Endodermal cell (in vitro differentiated cells): ENCODE measurements around the gene GAPDHS. TPM values are rescaled to one million over a fixed set of nuclear protein-coding genes. Genes with fewer than 3 reads are reported as not detected.

Source experiments
- DNase-seq: peaks from one replicate; pipeline ENCODE4 v3.0.0-alpha.2; 2017
- H3K27ac ChIP-seq: 2 replicates; pipeline ENCODE4 v1.5.1; 2013; ENCODE audit warnings: mild to moderate bottlenecking, low read depth, low read length, moderate library complexity
- H3K27me3 ChIP-seq: 2 replicates; pipeline ENCODE4 v1.6.1; 2013; ENCODE audit warnings: mild to moderate bottlenecking, low read length, moderate library complexity; ENCODE audit not compliant: insufficient read depth, control insufficient read depth, poor library complexity, severe bottlenecking
- H3K36me3 ChIP-seq: 2 replicates; pipeline ENCODE4 v1.7.0; 2013; ENCODE audit warnings: mild to moderate bottlenecking, low read length, moderate library complexity; ENCODE audit not compliant: control insufficient read depth, insufficient read depth
- H3K4me1 ChIP-seq: one replicate; pipeline ENCODE4 v1.7.0; 2013; ENCODE audit warnings: low read length; ENCODE audit not compliant: control insufficient read depth, insufficient read depth
- H3K4me3 ChIP-seq: 2 replicates; pipeline ENCODE4 v1.5.1; 2013; ENCODE audit warnings: mild to moderate bottlenecking, low read length, moderate library complexity
- H3K9ac ChIP-seq: 2 replicates; pipeline ENCODE4 v1.6.1; 2013; ENCODE audit warnings: mild to moderate bottlenecking, low read length, moderate library complexity; ENCODE audit not compliant: poor library complexity, severe bottlenecking; ENCODE audit errors: extremely low read depth
- H3K9me3 ChIP-seq: 2 replicates; pipeline ENCODE4 v1.6.1; 2013; ENCODE audit warnings: mild to moderate bottlenecking, low read length, moderate library complexity; ENCODE audit not compliant: control insufficient read depth
- H3K27ac Mint-ChIP-seq: 2 replicates; pipeline ENCODE4 v1.8.0; 2020; ENCODE audit warnings: mixed read lengths
- H3K27me3 Mint-ChIP-seq: 2 replicates; pipeline ENCODE4 v1.8.0; 2021; ENCODE audit warnings: mild to moderate bottlenecking, mixed read lengths; ENCODE audit not compliant: insufficient read depth
- H3K36me3 Mint-ChIP-seq: 2 replicates; pipeline ENCODE4 v1.8.0; 2020; ENCODE audit warnings: low read depth, mixed read lengths
- H3K4me1 Mint-ChIP-seq: 2 replicates; pipeline ENCODE4 v1.8.0; 2020; ENCODE audit warnings: mixed read lengths
- H3K4me3 Mint-ChIP-seq: 2 replicates; pipeline ENCODE4 v1.8.0; 2020; ENCODE audit warnings: mild to moderate bottlenecking, moderate library complexity, mixed read lengths
- H3K9me3 Mint-ChIP-seq: 2 replicates; pipeline ENCODE4 v1.8.0; 2020; ENCODE audit warnings: mild to moderate bottlenecking, mixed read lengths
- CTCF ChIP-seq: fragments of 200-600 bp; sonication (generic); conservative IDR thresholded peaks from 2 replicates; pipeline ENCODE4 v1.5.0; 2021; ENCODE audit warnings: antibody characterized with exemption, mild to moderate bottlenecking
- WGBS, 2 experiments: methylation state at CpG; one replicate each; pipeline versions ENCODE4 v1.1.5 to v1.1.7; 2013; ENCODE audit warnings: missing lambda C conversion rate in 2 of 2, mixed read lengths in 1 of 2; ENCODE audit not compliant: insufficient coverage in 1 of 2, insufficient read length in 1 of 2; 5-methylcytosine and 5-hydroxymethylcytosine counted together
- total RNA-seq, 2 donors: library from RNA; stranded (reverse); fragmentation: NEBNext Ultra II Directional in 1 of 2; extraction: Animal tissue kit (Norgen Biotek cat#: 25700) in 1 of 2; gene quantifications; 2 replicates in 1 of 2; 3 replicates in 1 of 2; pipeline ENCODE4 v1.2.1, GENCODE V29; 2021

Gene GAPDHS
- total RNA-seq, 2 donors from 2014 or later, result not detected

- no peak for DNase-seq
- H3K4me3 Mint-ChIP-seq, result no peak overlapping the region
- H3K4me1 Mint-ChIP-seq, result no peaks in the 10 kb centered on the region
- 86 to 87% methylated on average over 1 of the region's 1 CpG for WGBS, 2 experiments
- peaks cover 14% of the 10 kb centered on the region for H3K9me3 Mint-ChIP-seq
- H3K36me3 Mint-ChIP-seq, result no peaks in the 10 kb centered on the region
- Histone ChIP-seq H3K36me3 (no peaks in the 10 kb centered on the region), H3K9ac (no peak overlapping the region), H3K27me3 (peaks cover 15% of the 10 kb centered on the region), H3K9me3 (peaks cover 4% of the 10 kb centered on the region), H3K27ac (no peak overlapping the region), H3K4me1 (no peaks in the 10 kb centered on the region), H3K4me3 (no peak overlapping the region)
- peaks cover 41% of the 10 kb centered on the region for H3K27me3 Mint-ChIP-seq
- no peak for TF ChIP-seq CTCF
- H3K27ac Mint-ChIP-seq, result no peak overlapping the region
These were observed 49.5 kb downstream of the GAPDHS start for GRCh38 chr19:35582760-35583159.

GRCh38 chr19:35585848-35586247 is 52.6 kb downstream of the GAPDHS start, which contains the start of gene PMIS2:
TSS of gene PMIS2 (plus strand) at chr19:35586173. CDS start at chr19:35586260, 87 bp downstream.
- TF ChIP-seq CTCF, result no peak
- Histone ChIP-seq H3K27me3 (peaks cover 15% of the 10 kb centered on the region), H3K27ac (no peak within 1 kb of the TSS), H3K4me3 (no peak within 1 kb of the TSS), H3K36me3 (no peaks in the 10 kb centered on the region), H3K9me3 (no peaks in the 10 kb centered on the region), H3K4me1 (no peaks in the 10 kb centered on the region), H3K9ac (no peak within 1 kb of the TSS)
- Mint-ChIP-seq H3K27me3 (peaks cover 49% of the 10 kb centered on the region), H3K27ac (no peak within 1 kb of the TSS), H3K4me3 (no peak within 1 kb of the TSS), H3K4me1 (no peaks in the 10 kb centered on the region), H3K36me3 (no peaks in the 10 kb centered on the region), H3K9me3 (peaks cover 1% of the 10 kb centered on the region)
- DNase-seq, result peak; percentile 78
- WGBS, 2 experiments, result 82 to 84% methylated on average over 9 to 16 of the region's 16 CpGs

GRCh38 chr19:35587321-35587720 is 54.1 kb downstream of the GAPDHS start:
- 80% methylated on average over 1 of the region's 1 CpG; no CpG with 5 or more reads in 1 of the 2 experiments for WGBS, 2 experiments

More at GRCh38 chr19:35587321-35587720, 54.1 kb downstream of the GAPDHS start:
- Mint-ChIP-seq H3K4me3 (no peak overlapping the region), H3K27me3 (peaks cover 48% of the 10 kb centered on the region), H3K4me1 (no peaks in the 10 kb centered on the region), H3K36me3 (no peaks in the 10 kb centered on the region), H3K9me3 (no peaks in the 10 kb centered on the region), H3K27ac (no peak overlapping the region)
- no peak overlapping the region for H3K4me3 ChIP-seq
- no peaks in the 10 kb centered on the region for H3K9me3 ChIP-seq
- no peak overlapping the region for H3K27ac ChIP-seq
- no peak for TF ChIP-seq CTCF
- DNase-seq, result no peak
- no peaks in the 10 kb centered on the region for H3K36me3 ChIP-seq
- H3K27me3 ChIP-seq, result peaks cover 15% of the 10 kb centered on the region
- H3K9ac ChIP-seq, result no peak overlapping the region
- no peaks in the 10 kb centered on the region for H3K4me1 ChIP-seq
